ENCODE measurements around the gene RAD21L1. TPM values are rescaled to one million over a fixed set of nuclear protein-coding genes. Genes with fewer than 3 reads are reported as not detected.

Gene RAD21L1
- total and polyA plus RNA-seq, 11 donors: not detected

DNA sequence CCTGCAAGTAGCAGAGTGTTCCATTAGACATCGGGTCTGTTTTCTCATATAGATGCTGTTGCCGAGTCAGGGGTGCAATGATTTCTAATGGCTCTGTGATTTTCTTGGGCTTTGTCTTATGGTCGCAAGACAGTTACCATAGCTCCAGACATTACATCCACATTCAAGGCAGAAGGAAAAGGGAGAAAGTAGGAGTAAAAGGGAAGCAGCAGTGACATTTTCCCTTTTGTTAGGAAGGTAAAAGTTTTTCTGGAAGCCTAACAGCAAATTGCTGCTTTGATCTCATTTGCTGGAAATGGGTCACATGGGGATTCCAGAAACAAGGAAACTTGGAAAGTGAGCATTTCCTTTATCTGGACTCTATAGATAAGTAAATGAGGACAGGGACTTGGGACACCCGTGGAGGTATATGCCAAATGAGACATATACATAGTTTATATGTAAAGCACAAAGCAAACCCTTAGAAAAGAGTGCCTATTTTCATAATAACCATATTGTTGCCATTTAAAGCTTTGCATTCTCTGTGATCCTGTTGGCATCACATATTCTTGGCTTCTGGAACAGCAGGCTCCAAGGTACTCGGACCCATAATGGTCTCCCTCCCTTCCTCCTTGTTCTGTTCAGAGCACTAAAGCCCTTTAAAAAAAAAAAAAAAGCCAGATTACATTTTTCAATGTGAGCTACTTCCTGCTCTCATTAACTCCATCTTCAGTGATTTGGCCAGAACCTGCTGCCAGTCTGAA, 22.9 kb upstream of the RAD21L1 start, which contains the start of gene C20orf202:
C20orf202 (plus strand) TSS at position 693 of the 743 bp plus-strand sequence. CDS start 132 bp downstream, outside the sequence.
- intact Hi-C loops (cut with DNase I): loop anchor here in 2 of 10 donors (10.0 kb wide), 2 partner anchors 98 to 238 kb away; no protein-coding TSS in a partner anchor
- DNase-seq (no peak), ATAC-seq (no peak)
- Histone ChIP-seq H3K27me3 (no peaks in the 10 kb centered on the region), H3K36me3 (no peaks in the 10 kb centered on the region), H3K9me3 (no peaks in the 10 kb centered on the region), H3K4me1 (peaks cover 0 to 23% (median 0%) of the 10 kb centered on the region in 12 donors), H3K4me3 (no peak within 1 kb of the TSS), H3K27ac (peak within 1 kb of the TSS in 8 of 12 donors; percentile 4 to 56 (median 42))
- no peak for TF ChIP-seq CTCF (IDR thresholded peaks at IDR 0.05)
- TF ChIP-seq POLR2A (IDR thresholded peaks at IDR 0.05): no peak
- WGBS, 4 donors: 59 to 72% (median 69%) methylated on average over 5 of the region's 5 CpGs

DNA sequence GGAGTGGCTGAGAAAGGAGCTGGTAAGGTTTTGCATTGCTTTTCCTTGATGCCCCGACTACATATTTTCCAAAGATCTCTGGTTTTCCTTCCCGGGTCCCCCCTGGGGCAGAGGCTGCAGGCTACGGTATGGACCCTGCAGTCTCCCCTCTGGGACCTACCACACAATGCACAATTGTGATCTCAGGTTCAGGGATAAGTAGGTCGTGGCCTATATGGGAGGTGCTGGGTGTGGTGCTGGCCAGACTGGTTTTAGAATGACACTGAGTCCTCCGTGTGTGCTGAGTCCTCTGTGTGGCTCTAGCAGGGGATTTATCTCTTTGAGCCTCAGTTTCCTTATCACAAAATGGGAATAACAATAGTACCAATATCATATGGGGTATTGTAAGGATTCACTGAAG, 22.2 kb upstream of the RAD21L1 start:
- H3K9me3 ChIP-seq: no peaks in the 10 kb centered on the region
- no peaks in the 10 kb centered on the region for H3K36me3 ChIP-seq
- ATAC-seq: no peak
- peak overlapping the region in 6 of 12 donors; percentile 13 to 56 (median 47) for H3K27ac ChIP-seq
- WGBS, 4 donors: 47 to 55% (median 51%) methylated on average over 5 of the region's 5 CpGs
- intact Hi-C loops (cut with DNase I): loop anchor here in 2 of 10 donors (10.0 kb wide), 2 partner anchors 99 to 239 kb away; no protein-coding TSS in a partner anchor
- no peak overlapping the region for H3K4me3 ChIP-seq
- H3K27me3 ChIP-seq: no peaks in the 10 kb centered on the region
- no peak for DNase-seq
- TF ChIP-seq POLR2A (IDR thresholded peaks at IDR 0.05) (no peak), CTCF (IDR thresholded peaks at IDR 0.05) (no peak)
- H3K4me1 ChIP-seq: peaks cover 0 to 23% (median 0%) of the 10 kb centered on the region in 12 donors

GRCh38 chr20:1204113-1204512, 21.7 kb upstream of the RAD21L1 start:
- Histone ChIP-seq H3K9me3 (no peaks in the 10 kb centered on the region), H3K27ac (peak overlapping the region in 7 of 12 donors; percentile 4 to 56 (median 41)), H3K4me1 (peaks cover 0 to 23% (median 0%) of the 10 kb centered on the region in 12 donors), H3K4me3 (no peak overlapping the region), H3K27me3 (no peaks in the 10 kb centered on the region), H3K36me3 (no peaks in the 10 kb centered on the region)
- no peak for TF ChIP-seq CTCF (IDR thresholded peaks at IDR 0.05)
- no peak for TF ChIP-seq POLR2A (IDR thresholded peaks at IDR 0.05)
- 45 to 72% (median 57%) methylated on average over 5 of the region's 5 CpGs for WGBS, 4 donors
- ATAC-seq: peak in 3 of 4 donors; percentile 20 to 56 (median 34)
- no peak for DNase-seq
- intact Hi-C loops (cut with DNase I): loop anchor here in 2 of 10 donors (10.0 kb wide), 2 partner anchors 99 to 239 kb away; no protein-coding TSS in a partner anchor

GRCh38 chr20:1204576-1204975, 21.3 kb upstream of the RAD21L1 start:
- peak overlapping the region in 5 of 12 donors; percentile 51 to 61 (median 56) for H3K27ac ChIP-seq
- H3K9me3 ChIP-seq: no peaks in the 10 kb centered on the region
- DNase-seq: peak in 4 of 5 donors; percentile 50 to 69 (median 56)
- ATAC-seq: peak in 3 of 4 donors; percentile 38 to 68 (median 56)
- H3K27me3 ChIP-seq: no peaks in the 10 kb centered on the region
- H3K4me1 ChIP-seq: peaks cover 0 to 23% (median 0%) of the 10 kb centered on the region in 12 donors
- no peak overlapping the region for H3K4me3 ChIP-seq
- H3K36me3 ChIP-seq: no peaks in the 10 kb centered on the region
- WGBS, 4 donors: 80 to 100% (median 84%) methylated on average over 2 of the region's 2 CpGs
- intact Hi-C loops (cut with DNase I): loop anchor here in 2 of 10 donors (10.0 kb wide), 2 partner anchors 100 to 240 kb away; no protein-coding TSS in a partner anchor
- TF ChIP-seq POLR2A (IDR thresholded peaks at IDR 0.05) (no peak), CTCF (IDR thresholded peaks at IDR 0.05) (no peak)
